CD14-positive monocyte (primary cell): ENCODE data around the gene AKAP3. TPM values are rescaled to one million over a fixed set of nuclear protein-coding genes. Genes with fewer than 3 reads are reported as not detected.

Experiments
- DNase-seq, 3 donors: peaks; one replicate each; pipeline ENCODE4 v3.0.0-alpha.2; 2011 to 2022
- H2AFZ ChIP-seq: 2 replicates; pipeline ENCODE4 v1.6.0; 2012; ENCODE audit warnings: mild to moderate bottlenecking, low read depth, low read length, inconsistent platforms; ENCODE audit not compliant: insufficient read depth, poor library complexity, severe bottlenecking
- H3K27ac ChIP-seq, 2 donors: 1 replicate in 1 of 2; 2 replicates in 1 of 2; pipeline ENCODE4 v1.5.1; 2012 to 2013; ENCODE audit warnings: low read length in 2 of 2, control low read depth in 1 of 2, inconsistent platforms in 1 of 2, low read depth in 1 of 2, mild to moderate bottlenecking in 1 of 2
- H3K27me3 ChIP-seq, 2 donors: one replicate each; pipeline versions ENCODE4 v1.6.0 to v1.6.1; 2011 to 2013; ENCODE audit warnings: low read length in 2 of 2; ENCODE audit not compliant: control insufficient read depth in 2 of 2, insufficient read depth in 2 of 2
- H3K36me3 ChIP-seq, 2 donors: replicated peaks in 1 of 2; 1 replicate in 1 of 2; 2 replicates in 1 of 2; pipeline versions ENCODE4 v1.5.1 to v1.6.1; 2012 to 2013; ENCODE audit warnings: low read length in 2 of 2, control low read depth in 1 of 2, inconsistent platforms in 1 of 2, mild to moderate bottlenecking in 1 of 2; ENCODE audit not compliant: insufficient read depth in 2 of 2, control insufficient read depth in 1 of 2
- H3K4me1 ChIP-seq, 2 donors: 1 replicate in 1 of 2; 2 replicates in 1 of 2; pipeline versions ENCODE4 v1.5.1 to v1.6.1; 2012 to 2013; ENCODE audit warnings: low read length in 2 of 2, control low read depth in 1 of 2, inconsistent platforms in 1 of 2, mild to moderate bottlenecking in 1 of 2, moderate library complexity in 1 of 2; ENCODE audit not compliant: insufficient read depth in 2 of 2, control insufficient read depth in 1 of 2
- H3K4me2 ChIP-seq: replicated peaks from 2 replicates; pipeline ENCODE3; 2012; ENCODE audit warnings: low read length, moderate library complexity, mild to moderate bottlenecking; ENCODE audit not compliant: poor library complexity, severe bottlenecking; ENCODE audit errors: extremely low read depth
- H3K4me3 ChIP-seq, 3 experiments: fragments of 200-600 bp in 1 of 3; sonication (generic) in 1 of 3; replicated peaks in 1 of 3; 1 replicate in 2 of 3; 2 replicates in 1 of 3; pipeline ENCODE4 v1.5.1; 2011 to 2013; ENCODE audit warnings: low read length in 3 of 3, mild to moderate bottlenecking in 3 of 3, control low read depth in 2 of 3, low read depth in 2 of 3, inconsistent platforms in 1 of 3, moderate library complexity in 1 of 3
- H3K79me2 ChIP-seq: 2 replicates; pipeline ENCODE4 v1.6.0; 2012; ENCODE audit warnings: mild to moderate bottlenecking, control low read depth, inconsistent platforms, low read length, moderate library complexity; ENCODE audit not compliant: insufficient read depth
- H3K9ac ChIP-seq: 2 replicates; pipeline ENCODE4 v1.6.0; 2017; ENCODE audit warnings: low read length, mild to moderate bottlenecking; ENCODE audit not compliant: insufficient read depth, poor library complexity, severe bottlenecking
- H3K9me3 ChIP-seq, 2 donors: replicated peaks in 1 of 2; 1 replicate in 1 of 2; 2 replicates in 1 of 2; pipeline versions ENCODE4 v1.5.1 to v1.6.1; 2012 to 2013; ENCODE audit warnings: low read length in 2 of 2, control low read depth in 1 of 2; ENCODE audit not compliant: control insufficient read depth in 1 of 2, insufficient read depth in 1 of 2
- H4K20me1 ChIP-seq: 2 replicates; pipeline ENCODE4 v1.6.0; 2012; ENCODE audit warnings: mild to moderate bottlenecking, low read length, control low read depth, moderate library complexity; ENCODE audit not compliant: insufficient read depth
- H3K27ac Mint-ChIP-seq, 7 donors: one replicate each; pipeline ENCODE4 v1.8.0; 2020; ENCODE audit warnings: mild to moderate bottlenecking in 7 of 7, mixed read lengths in 7 of 7, moderate library complexity in 6 of 7, inconsistent platforms in 2 of 7
- H3K27me3 Mint-ChIP-seq, 3 donors: one replicate each; pipeline ENCODE4 v1.8.0; 2021 to 2022; ENCODE audit warnings: low read depth in 3 of 3, mild to moderate bottlenecking in 3 of 3, mixed read lengths in 3 of 3, moderate library complexity in 3 of 3, inconsistent platforms in 1 of 3
- H3K36me3 Mint-ChIP-seq, 2 donors: one replicate each; pipeline ENCODE4 v1.8.0; 2020; ENCODE audit warnings: mixed read lengths in 2 of 2, inconsistent platforms in 1 of 2, mild to moderate bottlenecking in 1 of 2
- H3K4me1 Mint-ChIP-seq: one replicate; pipeline ENCODE4 v1.8.0; 2020; ENCODE audit warnings: mild to moderate bottlenecking, mixed read lengths
- H3K4me3 Mint-ChIP-seq, 2 donors: one replicate each; pipeline ENCODE4 v1.8.0; 2020; ENCODE audit warnings: mild to moderate bottlenecking in 2 of 2, mixed read lengths in 2 of 2, moderate library complexity in 1 of 2
- H3K9me3 Mint-ChIP-seq, 7 donors: one replicate each; pipeline ENCODE4 v1.8.0; 2020 to 2022; ENCODE audit warnings: mixed read lengths in 7 of 7, mild to moderate bottlenecking in 6 of 7, moderate library complexity in 6 of 7, inconsistent platforms in 2 of 7
- WGBS: methylation state at CpG from one replicate; pipeline ENCODE4 v1.1.5; 2013; ENCODE audit warnings: missing lambda C conversion rate; ENCODE audit not compliant: insufficient coverage; 5-methylcytosine and 5-hydroxymethylcytosine counted together
- intact Hi-C, 2 donors: fragments of 100-400 bp; cut with micrococcal nuclease; formaldehyde crosslinking; loops; one replicate each; pipeline versions ENCODE4 v1.15.0 to v1.15.1; 2023
- polyA plus RNA-seq, 3 donors: library from polyadenylated mRNA; depleted of rRNA in 1 of 3; unstranded in 2 of 3; stranded (reverse) in 1 of 3; fragments of 300-500 nt in 2 of 3; fragments of >200 nt in 1 of 3; fragmentation: Illumina TruSeq in 2 of 3; gene quantifications; 1 replicate in 2 of 3; 2 replicates in 1 of 3; pipeline ENCODE4 v1.2.3, GENCODE V29; 2012 to 2021
- TF ChIP-seq, protein P1 (sequence below): fragments of 200-600 bp; IDR thresholded peaks from one replicate; pipeline ENCODE4 v1.8.0; 2022; ENCODE audit warnings: antibody characterized with exemption, mild to moderate bottlenecking

AKAP3 gene
- polyA plus RNA-seq, 3 donors: 0.08 TPM; not detected in 2

DNA sequence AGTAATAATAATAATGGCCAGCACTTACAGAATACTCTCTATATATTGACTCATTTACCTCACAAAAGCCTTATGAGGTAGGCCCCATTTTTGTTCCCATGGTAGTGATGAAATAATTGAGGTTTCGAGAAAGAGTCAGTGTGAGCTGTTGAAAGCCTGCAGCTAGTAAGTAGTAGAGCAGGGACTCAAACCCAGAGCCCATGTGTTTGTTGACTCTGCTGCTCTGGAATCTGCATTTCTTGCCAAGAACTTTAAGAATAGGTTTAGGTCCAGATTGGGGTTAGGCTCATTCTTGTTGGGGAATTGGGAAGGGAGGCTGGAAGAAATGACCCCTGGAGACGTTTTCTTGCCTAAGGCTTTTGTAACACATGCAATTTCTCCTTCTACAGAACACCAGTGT is 58.9 kb downstream of the AKAP3 start:
- Histone ChIP-seq H2AFZ (no peak overlapping the region), H3K4me2 (no peak overlapping the region), H3K9ac (no peak overlapping the region), H3K4me3 (no peak overlapping the region), H3K36me3 (no peaks in the 10 kb centered on the region), H3K27ac (no peak overlapping the region), H3K27me3 (no peaks in the 10 kb centered on the region), H4K20me1 (no peaks in the 10 kb centered on the region), H3K79me2 (no peaks in the 10 kb centered on the region), H3K9me3 (no peaks in the 10 kb centered on the region), H3K4me1 (no peaks in the 10 kb centered on the region)
- no peaks in the 10 kb centered on the region for H3K4me1 Mint-ChIP-seq
- H3K9me3 Mint-ChIP-seq: peaks cover 0 to 2% (median 0%) of the 10 kb centered on the region in 7 donors
- H3K27ac Mint-ChIP-seq: no peak overlapping the region
- DNase-seq: no peak
- intact Hi-C loops: no loop called here
- TF ChIP-seq, protein P1, sequence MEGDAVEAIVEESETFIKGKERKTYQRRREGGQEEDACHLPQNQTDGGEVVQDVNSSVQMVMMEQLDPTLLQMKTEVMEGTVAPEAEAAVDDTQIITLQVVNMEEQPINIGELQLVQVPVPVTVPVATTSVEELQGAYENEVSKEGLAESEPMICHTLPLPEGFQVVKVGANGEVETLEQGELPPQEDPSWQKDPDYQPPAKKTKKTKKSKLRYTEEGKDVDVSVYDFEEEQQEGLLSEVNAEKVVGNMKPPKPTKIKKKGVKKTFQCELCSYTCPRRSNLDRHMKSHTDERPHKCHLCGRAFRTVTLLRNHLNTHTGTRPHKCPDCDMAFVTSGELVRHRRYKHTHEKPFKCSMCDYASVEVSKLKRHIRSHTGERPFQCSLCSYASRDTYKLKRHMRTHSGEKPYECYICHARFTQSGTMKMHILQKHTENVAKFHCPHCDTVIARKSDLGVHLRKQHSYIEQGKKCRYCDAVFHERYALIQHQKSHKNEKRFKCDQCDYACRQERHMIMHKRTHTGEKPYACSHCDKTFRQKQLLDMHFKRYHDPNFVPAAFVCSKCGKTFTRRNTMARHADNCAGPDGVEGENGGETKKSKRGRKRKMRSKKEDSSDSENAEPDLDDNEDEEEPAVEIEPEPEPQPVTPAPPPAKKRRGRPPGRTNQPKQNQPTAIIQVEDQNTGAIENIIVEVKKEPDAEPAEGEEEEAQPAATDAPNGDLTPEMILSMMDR: no peak
- no peaks in the 10 kb centered on the region for H3K36me3 Mint-ChIP-seq
- WGBS: 33% methylated on average over 1 of the region's 2 CpGs
- peaks cover 3 to 6% (median 4%) of the 10 kb centered on the region in 3 donors for H3K27me3 Mint-ChIP-seq
- no peak overlapping the region for H3K4me3 Mint-ChIP-seq

DNA sequence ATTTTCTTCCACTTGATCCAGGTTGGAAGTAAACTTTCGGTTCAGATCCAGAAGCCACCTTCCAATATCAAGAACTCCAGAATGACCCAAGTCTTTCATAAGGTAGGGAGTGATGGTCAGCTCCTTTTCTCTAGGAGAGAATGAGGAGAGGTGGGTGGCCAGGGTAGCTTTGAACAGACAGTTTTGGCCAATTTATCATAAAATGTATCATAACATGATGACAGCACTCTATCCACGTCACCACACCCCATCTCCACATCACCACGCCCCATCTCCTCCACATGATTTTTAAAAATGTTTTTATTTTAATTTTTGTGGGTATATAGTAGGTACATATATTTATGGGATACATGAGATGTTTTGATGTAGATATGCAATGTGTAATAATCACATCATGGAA is 59.9 kb downstream of the AKAP3 start:
- no peak for DNase-seq
- no peaks in the 10 kb centered on the region for H3K4me1 Mint-ChIP-seq
- Histone ChIP-seq H3K36me3 (no peaks in the 10 kb centered on the region), H3K4me3 (no peak overlapping the region), H3K79me2 (no peaks in the 10 kb centered on the region), H3K4me1 (no peaks in the 10 kb centered on the region), H3K9me3 (no peaks in the 10 kb centered on the region), H3K27me3 (no peaks in the 10 kb centered on the region), H3K9ac (no peak overlapping the region), H3K4me2 (no peak overlapping the region), H3K27ac (no peak overlapping the region), H4K20me1 (no peaks in the 10 kb centered on the region), H2AFZ (no peak overlapping the region)
- H3K4me3 Mint-ChIP-seq: no peak overlapping the region
- intact Hi-C loops: no loop called here
- WGBS: no CpG with 5 or more reads among the region's 3 CpGs
- peaks cover 4 to 6% (median 4%) of the 10 kb centered on the region in 3 donors for H3K27me3 Mint-ChIP-seq
- no peaks in the 10 kb centered on the region for H3K36me3 Mint-ChIP-seq
- no peak overlapping the region for H3K27ac Mint-ChIP-seq
- TF ChIP-seq, protein P1: no peak
- peaks cover 0 to 2% (median 0%) of the 10 kb centered on the region in 7 donors for H3K9me3 Mint-ChIP-seq
